Lower leg skin (tissue), 4 donors: ENCODE measurements around the gene LGR6. TPM values are rescaled to one million over a fixed set of nuclear protein-coding genes. Genes with fewer than 3 reads are reported as not detected.

Source experiments
- DNase-seq, 2 donors: peaks; one replicate each; pipeline ENCODE4 v3.0.0-alpha.2; 2019; ENCODE audit warnings: low spot score in 2 of 2
- H3K4me3 ChIP-seq: fragments of 200-600 bp; sonication (generic); 2 replicates; pipeline ENCODE4 v1.5.1; 2017; ENCODE audit warnings: mild to moderate bottlenecking, low read depth; ENCODE audit not compliant: poor library complexity, severe bottlenecking
- POLR2A ChIP-seq, 2 donors: fragments of 450-650 bp; IDR thresholded peaks; one replicate each; pipeline ENCODE4 v1.6.1; 2016 to 2017; ENCODE audit warnings: antibody characterized with exemption in 2 of 2, mild to moderate bottlenecking in 1 of 2, moderate library complexity in 1 of 2
- WGBS, 2 donors: methylation state at CpG; one replicate each; pipeline ENCODE4 v1.1.5; 2018; 5-methylcytosine and 5-hydroxymethylcytosine counted together
- intact Hi-C: fragments of 100-400 bp; cut with DNase I; formaldehyde crosslinking; loops from one replicate; pipeline ENCODE4 v1.15.0; 2023; ENCODE audit warnings: low total_unique reads
- total RNA-seq, 4 donors: library from RNA; depleted of rRNA; stranded (reverse); fragments of >200 nt; gene quantifications; one replicate each; pipeline ENCODE4 v1.1.0, GENCODE V29; 2016
- TF ChIP-seq, protein P1 (sequence below), 3 donors: fragments of 450-650 bp; IDR thresholded peaks; one replicate each; pipeline ENCODE4 v1.5.1; 2016; ENCODE audit warnings: antibody characterized with exemption in 3 of 3, mild to moderate bottlenecking in 3 of 3, moderate library complexity in 2 of 3

Gene LGR6
- total RNA-seq, 4 donors from 2014 or later: 0.39 to 4.4 (median 1.8) TPM

DNA sequence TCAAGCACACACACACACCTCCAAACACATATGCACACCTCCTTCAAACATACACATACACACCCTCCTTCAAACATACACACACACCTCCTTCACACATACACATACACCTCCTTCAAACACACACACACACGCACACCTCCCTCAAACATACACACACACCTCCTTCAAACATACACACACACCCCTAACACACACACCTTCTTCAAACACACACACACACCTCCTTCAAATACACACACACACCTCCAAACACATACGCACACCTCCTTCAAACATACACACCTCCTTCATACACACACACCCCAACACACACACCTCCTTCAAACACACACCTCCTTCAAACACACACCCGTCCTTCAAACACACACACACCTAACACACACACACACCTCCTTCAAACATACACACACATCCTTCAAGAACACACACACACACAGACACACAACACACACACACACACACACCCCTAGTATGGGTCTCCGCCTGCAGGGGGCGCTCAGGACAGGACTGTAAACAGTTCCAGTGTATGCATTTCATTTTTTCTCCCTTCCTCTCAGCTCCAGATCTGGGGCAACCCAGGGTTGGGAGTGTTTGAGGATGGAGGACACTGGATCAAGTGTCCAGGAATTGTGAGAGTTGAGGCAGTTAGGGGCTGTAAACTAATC lies 12.1 kb downstream of the LGR6 start:
- no peak for TF ChIP-seq POLR2A (IDR thresholded peaks at IDR 0.05)
- TF ChIP-seq, protein P1, sequence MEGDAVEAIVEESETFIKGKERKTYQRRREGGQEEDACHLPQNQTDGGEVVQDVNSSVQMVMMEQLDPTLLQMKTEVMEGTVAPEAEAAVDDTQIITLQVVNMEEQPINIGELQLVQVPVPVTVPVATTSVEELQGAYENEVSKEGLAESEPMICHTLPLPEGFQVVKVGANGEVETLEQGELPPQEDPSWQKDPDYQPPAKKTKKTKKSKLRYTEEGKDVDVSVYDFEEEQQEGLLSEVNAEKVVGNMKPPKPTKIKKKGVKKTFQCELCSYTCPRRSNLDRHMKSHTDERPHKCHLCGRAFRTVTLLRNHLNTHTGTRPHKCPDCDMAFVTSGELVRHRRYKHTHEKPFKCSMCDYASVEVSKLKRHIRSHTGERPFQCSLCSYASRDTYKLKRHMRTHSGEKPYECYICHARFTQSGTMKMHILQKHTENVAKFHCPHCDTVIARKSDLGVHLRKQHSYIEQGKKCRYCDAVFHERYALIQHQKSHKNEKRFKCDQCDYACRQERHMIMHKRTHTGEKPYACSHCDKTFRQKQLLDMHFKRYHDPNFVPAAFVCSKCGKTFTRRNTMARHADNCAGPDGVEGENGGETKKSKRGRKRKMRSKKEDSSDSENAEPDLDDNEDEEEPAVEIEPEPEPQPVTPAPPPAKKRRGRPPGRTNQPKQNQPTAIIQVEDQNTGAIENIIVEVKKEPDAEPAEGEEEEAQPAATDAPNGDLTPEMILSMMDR (IDR thresholded peaks at IDR 0.05): peak in 1 of 3 donors; percentile 22
- 74 to 77% methylated on average over 5 of the region's 5 CpGs for WGBS, 2 donors
- intact Hi-C loops: no loop called here
- no peak for DNase-seq
- no peak overlapping the region for H3K4me3 ChIP-seq

DNA sequence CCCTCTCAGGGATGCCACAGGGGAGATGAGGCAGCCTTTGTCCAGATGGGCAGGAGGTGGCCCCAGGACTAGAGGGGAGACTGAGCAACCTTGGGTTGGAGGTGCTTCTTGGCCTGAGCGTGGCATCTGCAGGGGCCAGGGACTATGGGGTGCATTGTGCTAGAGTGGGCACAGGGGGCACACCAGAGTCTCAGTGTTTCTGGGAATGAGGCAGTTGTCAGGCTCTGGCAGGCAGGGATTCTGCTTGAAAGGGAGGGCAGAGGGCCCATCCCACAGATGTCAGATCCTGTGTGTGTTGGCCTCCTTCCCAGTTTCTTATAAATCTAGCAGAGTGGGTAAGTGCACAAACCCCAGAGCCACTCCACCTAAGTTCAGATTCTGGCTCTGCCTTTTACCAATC lies 13.7 kb downstream of the LGR6 start:
- DNase-seq: no peak
- TF ChIP-seq POLR2A (IDR thresholded peaks at IDR 0.05): no peak
- TF ChIP-seq, protein P1 (IDR thresholded peaks at IDR 0.05): no peak
- no peak overlapping the region for H3K4me3 ChIP-seq
- intact Hi-C loops: no loop called here
- WGBS, 2 donors: 11 to 38% methylated on average over 1 of the region's 1 CpG

DNA sequence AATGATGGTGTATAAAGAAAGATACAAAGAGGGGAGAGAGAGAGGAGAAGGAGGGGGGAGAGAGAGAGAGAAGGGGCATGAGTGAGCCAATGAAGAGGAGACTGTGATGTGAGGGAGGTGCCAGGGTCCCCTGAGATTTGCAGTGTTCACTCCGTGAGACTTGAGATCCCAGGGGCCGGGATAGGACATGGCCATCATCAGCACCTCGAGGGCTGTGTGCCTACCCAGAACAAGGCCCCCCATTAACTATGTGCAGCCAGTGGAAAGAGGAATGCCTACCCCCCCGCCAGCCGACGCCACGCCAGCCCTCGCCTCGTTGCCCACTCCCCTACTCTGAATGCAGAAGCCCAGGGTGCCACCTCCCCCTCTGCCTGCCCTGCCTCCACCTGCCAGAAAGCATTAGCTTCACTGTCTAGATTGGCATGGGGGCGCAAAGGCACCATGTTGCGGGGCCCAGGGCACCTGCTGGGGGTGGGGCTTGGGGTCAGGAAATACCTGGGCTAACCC lies 14.8 kb downstream of the LGR6 start:
- intact Hi-C loops: no loop called here
- no peak overlapping the region for H3K4me3 ChIP-seq
- WGBS, 2 donors: 75 to 82% methylated on average over 11 of the region's 11 CpGs
- no peak for DNase-seq
- no peak for TF ChIP-seq POLR2A (IDR thresholded peaks at IDR 0.05)
- TF ChIP-seq, protein P1 (IDR thresholded peaks at IDR 0.05): no peak

DNA sequence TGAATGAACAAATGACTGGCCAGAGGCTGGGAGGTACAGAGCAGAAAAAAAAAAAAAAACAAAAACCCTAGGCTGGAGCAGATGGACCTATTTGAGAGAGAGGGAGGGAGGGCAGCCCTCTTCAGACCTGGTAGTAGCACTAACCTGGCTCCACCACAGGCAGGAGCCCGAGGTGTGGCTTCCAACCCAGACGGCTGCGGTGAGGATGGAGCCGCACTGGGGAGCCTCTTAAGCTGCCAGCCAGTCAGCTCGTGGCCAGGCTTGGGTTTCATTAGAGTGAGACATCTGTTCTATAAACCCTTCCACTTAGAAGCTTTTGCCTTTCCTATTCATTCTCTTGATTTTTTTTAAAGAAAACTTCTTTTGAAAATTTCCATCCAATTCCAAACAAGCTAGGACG lies 16.8 kb downstream of the LGR6 start:
- intact Hi-C loops: no loop called here
- TF ChIP-seq, protein P1 (IDR thresholded peaks at IDR 0.05): no peak
- no peak for TF ChIP-seq POLR2A (IDR thresholded peaks at IDR 0.05)
- no peak overlapping the region for H3K4me3 ChIP-seq
- WGBS, 2 donors: 11 to 32% methylated on average over 6 of the region's 6 CpGs
- no peak for DNase-seq

DNA sequence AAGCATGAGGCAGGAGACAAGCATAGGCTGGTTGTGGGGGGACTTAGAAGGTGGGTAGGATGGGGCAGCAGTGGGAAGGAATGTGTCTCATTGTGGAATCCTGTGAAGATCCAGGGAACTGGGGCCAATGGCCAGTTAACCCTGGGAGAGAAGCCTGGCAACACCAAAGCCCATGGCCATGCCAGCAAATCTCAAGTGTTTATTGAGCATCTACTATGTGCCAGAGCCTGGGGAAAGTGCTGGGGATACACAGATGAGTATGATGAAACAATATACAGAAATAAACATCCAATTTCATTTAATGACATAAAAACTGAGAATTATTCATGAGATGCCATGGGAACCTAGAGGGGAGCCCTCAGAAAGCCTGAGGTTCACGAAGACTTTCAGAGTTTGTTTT lies 17.4 kb downstream of the LGR6 start:
- intact Hi-C loops: no loop called here
- WGBS, 2 donors: 96 to 100% methylated on average over 1 of the region's 1 CpG
- no peak for DNase-seq
- TF ChIP-seq, protein P1 (IDR thresholded peaks at IDR 0.05): no peak
- TF ChIP-seq POLR2A (IDR thresholded peaks at IDR 0.05): no peak
- no peak overlapping the region for H3K4me3 ChIP-seq

DNA sequence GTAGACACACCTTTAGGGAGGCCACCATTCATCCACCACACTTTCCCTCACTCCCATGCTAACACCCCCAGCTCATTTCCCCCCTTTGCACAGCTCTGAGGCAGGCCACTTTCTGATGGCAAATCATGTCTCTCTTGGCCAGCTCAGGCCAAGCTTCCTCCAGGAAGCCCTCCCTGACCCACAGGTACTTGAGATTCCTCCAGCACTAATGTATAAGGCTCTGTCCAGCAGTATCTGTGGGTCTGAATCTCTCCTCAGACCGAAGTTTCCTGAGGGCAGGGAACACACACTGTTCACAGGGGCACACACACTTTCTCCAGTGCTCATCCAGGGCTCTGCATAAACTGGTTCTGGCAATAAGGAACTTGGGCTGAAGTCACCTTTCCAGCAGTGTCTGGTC lies 19.2 kb downstream of the LGR6 start:
- intact Hi-C loops: no loop called here
- DNase-seq: no peak
- TF ChIP-seq, protein P1 (IDR thresholded peaks at IDR 0.05): no peak
- 73 to 86% methylated on average over 1 of the region's 1 CpG for WGBS, 2 donors
- H3K4me3 ChIP-seq: no peak overlapping the region
